AG09319 (cell line): ENCODE data around the gene ID2.

Experiments
- DNase-seq: peaks from one replicate; pipeline ENCODE4 v3.0.0-alpha.2; 2010; ENCODE audit warnings: low read depth; ENCODE audit errors: extremely low read depth
- TF ChIP-seq, protein P1 (sequence below): IDR thresholded peaks from 2 replicates; pipeline ENCODE4 v1.5.1; 2011; ENCODE audit warnings: low read depth, mild to moderate bottlenecking, inconsistent platforms, low read length, moderate library complexity

Gene ID2

DNA sequence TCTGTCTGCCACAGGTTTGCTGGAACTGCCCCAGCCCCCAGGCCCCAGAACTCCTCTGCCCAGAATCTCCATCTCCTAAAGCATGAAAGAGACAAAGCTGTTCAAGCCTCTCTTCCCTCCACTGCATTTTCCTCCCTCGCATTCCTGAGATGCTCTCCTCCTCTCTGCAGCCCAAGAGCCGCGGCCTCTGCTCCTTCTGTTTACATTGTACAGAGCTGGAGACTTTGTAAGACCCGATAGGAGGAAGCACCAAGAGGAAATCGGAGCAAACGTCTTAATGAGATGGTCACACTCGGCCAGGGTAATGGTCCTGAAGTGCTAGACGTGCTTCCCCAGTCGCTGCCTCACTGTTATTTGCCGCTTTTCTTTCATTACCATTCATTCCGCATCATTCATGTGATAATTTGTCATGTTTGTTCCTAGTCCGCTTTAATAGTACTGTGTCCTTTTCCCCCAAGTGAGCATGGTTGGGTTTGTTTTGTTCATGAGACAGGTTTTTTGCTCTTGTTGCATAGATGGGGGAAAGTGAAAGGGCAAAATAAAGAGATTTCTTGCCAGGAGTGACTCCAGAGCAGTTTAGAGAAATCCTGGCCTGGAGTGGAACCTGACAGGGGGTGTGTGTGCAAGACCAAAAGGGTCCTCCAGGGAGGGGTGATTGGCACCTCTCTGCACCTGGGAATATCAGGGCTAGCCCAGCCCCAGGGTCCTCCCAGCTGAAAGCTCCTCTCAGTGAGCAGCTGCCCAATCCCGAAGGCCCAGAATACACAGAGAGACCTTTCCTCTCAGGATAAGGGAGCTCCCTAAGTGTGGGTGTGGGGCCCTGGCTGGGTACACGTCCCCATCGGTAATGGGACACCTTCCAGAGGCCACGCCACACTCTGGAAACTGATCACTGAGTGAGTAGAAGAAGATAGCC lies 44.9 kb upstream of the ID2 start:
- DNase-seq = no peak

DNA sequence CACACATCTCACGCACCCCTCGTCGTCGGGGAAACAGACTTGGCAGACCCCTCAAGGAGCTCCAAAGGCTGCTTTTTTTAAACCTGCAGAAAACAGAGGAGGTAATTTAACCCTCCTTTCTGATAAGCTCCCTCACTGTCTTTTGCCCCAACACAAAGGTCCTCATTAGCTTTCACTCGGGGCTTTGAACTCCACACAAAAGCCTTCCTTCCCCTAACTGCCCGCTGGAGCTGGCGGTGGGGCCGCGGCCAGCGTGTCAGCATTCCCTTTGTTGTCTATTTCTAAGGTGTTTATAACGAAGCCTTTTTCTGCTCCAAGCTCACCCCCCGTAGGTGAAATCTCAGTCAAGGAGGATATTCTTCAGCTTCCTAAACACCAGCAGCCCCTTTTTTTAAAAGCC lies 43.5 kb upstream of the ID2 start:
- TF ChIP-seq, protein P1, sequence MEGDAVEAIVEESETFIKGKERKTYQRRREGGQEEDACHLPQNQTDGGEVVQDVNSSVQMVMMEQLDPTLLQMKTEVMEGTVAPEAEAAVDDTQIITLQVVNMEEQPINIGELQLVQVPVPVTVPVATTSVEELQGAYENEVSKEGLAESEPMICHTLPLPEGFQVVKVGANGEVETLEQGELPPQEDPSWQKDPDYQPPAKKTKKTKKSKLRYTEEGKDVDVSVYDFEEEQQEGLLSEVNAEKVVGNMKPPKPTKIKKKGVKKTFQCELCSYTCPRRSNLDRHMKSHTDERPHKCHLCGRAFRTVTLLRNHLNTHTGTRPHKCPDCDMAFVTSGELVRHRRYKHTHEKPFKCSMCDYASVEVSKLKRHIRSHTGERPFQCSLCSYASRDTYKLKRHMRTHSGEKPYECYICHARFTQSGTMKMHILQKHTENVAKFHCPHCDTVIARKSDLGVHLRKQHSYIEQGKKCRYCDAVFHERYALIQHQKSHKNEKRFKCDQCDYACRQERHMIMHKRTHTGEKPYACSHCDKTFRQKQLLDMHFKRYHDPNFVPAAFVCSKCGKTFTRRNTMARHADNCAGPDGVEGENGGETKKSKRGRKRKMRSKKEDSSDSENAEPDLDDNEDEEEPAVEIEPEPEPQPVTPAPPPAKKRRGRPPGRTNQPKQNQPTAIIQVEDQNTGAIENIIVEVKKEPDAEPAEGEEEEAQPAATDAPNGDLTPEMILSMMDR = no peak
- DNase-seq = no peak

More for the DNA sequence above, 44.9 kb upstream of the ID2 start:
- TF ChIP-seq, protein P1 = no peak

DNA sequence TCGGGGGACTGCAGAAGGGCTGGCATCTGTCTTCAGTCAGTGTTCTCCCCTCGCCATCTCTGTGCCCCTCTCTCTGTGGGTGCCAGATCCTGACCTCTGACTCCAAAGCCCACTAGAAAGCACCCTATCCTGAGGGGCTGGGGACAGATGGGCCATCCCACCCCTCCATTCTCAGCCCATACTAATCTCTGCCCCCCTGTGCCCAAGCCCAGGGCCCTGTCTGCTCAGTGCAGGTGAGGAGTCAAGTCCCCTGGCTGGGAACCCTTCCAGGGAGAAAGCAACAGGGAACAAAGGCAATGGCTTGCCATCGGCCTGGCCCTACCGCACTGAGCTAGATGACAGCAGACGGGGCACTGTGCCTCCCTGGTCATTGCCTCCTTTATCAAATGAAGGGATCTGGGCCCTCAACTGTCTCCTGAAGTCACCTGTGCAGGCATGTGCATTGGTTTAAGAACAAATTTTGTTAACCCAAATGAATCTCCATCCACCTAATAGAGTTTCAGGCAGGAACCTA lies 42.7 kb upstream of the ID2 start:
- DNase-seq = no peak
- TF ChIP-seq, protein P1 = no peak

DNA sequence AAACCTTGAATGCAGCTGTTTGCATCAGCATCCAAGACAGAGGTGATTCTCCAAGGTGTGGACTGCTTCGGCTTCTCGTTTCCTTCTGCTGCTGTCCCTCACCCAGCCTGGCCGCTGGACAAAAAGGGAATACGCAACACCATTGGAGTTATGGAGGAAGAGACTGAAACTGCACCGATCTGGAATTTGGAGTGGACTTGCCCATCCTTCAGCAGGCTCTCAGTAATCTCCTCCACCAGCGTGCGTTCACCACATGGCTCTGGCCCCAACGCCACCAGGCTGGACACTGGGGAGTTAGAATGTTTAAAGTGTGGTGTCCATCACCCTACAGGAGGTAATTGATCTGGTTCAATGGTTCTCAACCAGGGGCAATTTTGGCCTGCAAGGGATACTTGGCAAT lies 41.4 kb upstream of the ID2 start:
- TF ChIP-seq, protein P1 = no peak
- no peak for DNase-seq

DNA sequence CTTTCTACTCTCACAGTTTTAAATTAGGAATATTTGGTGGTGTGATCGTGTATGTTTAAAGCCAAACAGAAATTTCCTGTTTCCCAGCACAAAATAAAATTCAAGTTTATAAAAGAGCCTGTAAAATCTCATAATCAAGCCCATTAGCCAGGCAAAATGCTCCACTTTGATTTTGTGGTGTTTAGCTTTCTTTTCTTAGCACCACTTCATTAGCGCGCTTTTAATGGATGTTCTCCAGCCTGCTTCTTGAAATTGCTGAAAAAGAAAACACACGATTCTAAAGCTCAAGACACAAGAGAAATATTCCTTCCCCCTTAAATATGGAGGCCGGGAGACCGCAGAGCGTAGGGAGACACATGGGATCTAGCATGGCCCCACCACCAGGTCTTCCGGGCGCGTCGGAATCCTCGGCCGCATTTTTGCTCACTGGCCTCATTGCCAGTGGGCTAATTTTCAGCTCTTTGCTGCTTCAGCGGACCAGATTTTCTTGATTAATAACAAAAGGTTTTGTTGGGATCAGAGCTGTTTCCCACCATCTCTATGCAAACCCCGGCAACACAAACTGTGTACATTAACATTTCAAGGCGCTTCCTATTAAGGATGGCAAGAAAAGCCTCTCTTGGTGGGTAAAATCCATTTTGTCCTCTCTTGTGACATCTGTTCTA lies 40.4 kb upstream of the ID2 start:
- TF ChIP-seq, protein P1 = no peak
- DNase-seq = no peak

DNA sequence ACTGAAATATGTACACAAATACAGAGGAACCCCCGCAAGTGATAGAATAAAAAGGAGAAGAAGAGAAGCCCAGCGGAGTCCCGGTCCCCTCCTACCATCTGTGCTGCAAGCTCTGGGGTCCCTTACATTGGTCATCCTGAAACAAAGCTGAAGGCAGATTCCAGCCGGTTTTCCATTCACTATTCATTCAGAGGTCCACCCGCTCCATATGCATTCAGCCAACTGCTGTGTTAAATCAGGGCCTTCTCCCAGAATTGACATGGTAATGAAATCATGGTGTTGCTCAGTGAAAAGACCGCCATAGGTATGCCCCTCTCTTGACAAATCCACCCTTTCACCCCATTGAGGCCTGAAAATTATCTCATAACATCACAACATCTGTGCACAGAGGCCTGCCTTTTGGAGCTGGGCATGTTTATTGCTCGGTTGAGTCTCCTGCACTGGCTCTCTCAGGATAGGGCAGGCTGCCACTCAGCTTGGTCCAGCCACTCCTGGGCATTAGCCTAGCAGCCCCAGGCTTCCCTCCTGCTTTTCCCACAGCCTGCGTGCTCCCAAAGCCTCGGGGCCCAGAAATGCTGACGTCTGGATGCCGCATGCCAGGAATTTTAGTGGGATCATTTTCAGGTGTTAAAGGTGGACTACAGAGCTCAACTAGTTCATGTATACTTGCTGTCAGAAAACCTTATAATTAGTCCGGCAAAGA lies 39.3 kb upstream of the ID2 start:
- TF ChIP-seq, protein P1 = no peak

More for the DNA sequence above, 39.3 kb upstream of the ID2 start:
- DNase-seq = no peak
